T-cell (primary cell): ENCODE results near the gene LAMA5. TPM values are rescaled to one million over a fixed set of nuclear protein-coding genes. Genes with fewer than 3 reads are reported as not detected.

Experiments used
- ATAC-seq, 4 experiments: fragments of 200-7000 bp in 3 of 4; fragments of 150-1000 bp in 1 of 4; cut with Tn5 transposase; replicated peaks in 1 of 4; 1 replicate in 3 of 4; 2 replicates in 1 of 4; pipeline ENCODE4 v1.10.0; 2021; ENCODE audit warnings: moderate library complexity in 3 of 4, mild to moderate bottlenecking in 2 of 4, moderate number of reproducible peaks in 1 of 4
- CTCF ChIA-PET, 2 donors: fragments of 300-600 bp; sonication (Branson Sonifier 250); formaldehyde crosslinking; loops; one replicate each; lab custom pipeline; 2022; ENCODE audit warnings: antibody characterized with exemption in 2 of 2; lab: Charles Lee
- POLR2A ChIA-PET, 2 donors: fragments of 300-600 bp; sonication (Branson Sonifier 250); formaldehyde crosslinking; loops; one replicate each; lab custom pipeline; 2022; ENCODE audit warnings: antibody characterized with exemption in 2 of 2; lab: Charles Lee
- DNase-seq, 35 experiments: peaks; one replicate each; pipeline versions ENCODE4 v3.0.0 to v3.0.0-alpha.2; 2013 to 2023
- H3K27ac ChIP-seq: one replicate; pipeline ENCODE4 v1.5.1; 2013; ENCODE audit warnings: low read length
- H3K27me3 ChIP-seq, 2 experiments: replicated peaks in 1 of 2; 1 replicate in 1 of 2; 2 replicates in 1 of 2; pipeline versions ENCODE4 v1.6.1 to v1.7.0; 2013; ENCODE audit warnings: low read length in 1 of 2, mixed read lengths in 1 of 2; ENCODE audit not compliant: control insufficient read depth in 2 of 2, insufficient read depth in 2 of 2; ENCODE audit errors: extremely low read depth in 1 of 2
- H3K36me3 ChIP-seq, 2 donors: 1 replicate in 1 of 2; 2 replicates in 1 of 2; pipeline versions ENCODE4 v1.6.1 to v1.7.0; 2013; ENCODE audit warnings: low read length in 1 of 2; ENCODE audit not compliant: control insufficient read depth in 2 of 2, insufficient read depth in 1 of 2; ENCODE audit errors: extremely low read depth in 1 of 2
- H3K4me1 ChIP-seq, 2 experiments: 1 replicate in 1 of 2; 2 replicates in 1 of 2; pipeline versions ENCODE4 v1.6.1 to v1.7.0; 2013; ENCODE audit warnings: low read length in 2 of 2, mixed read lengths in 1 of 2; ENCODE audit not compliant: insufficient read depth in 2 of 2, control insufficient read depth in 1 of 2; ENCODE audit errors: extremely low read depth in 1 of 2
- H3K4me3 ChIP-seq, 2 donors: 1 replicate in 1 of 2; 2 replicates in 1 of 2; pipeline versions ENCODE4 v1.5.1 to v1.7.0; 2013; ENCODE audit warnings: mild to moderate bottlenecking in 2 of 2, low read length in 1 of 2, moderate library complexity in 1 of 2; ENCODE audit not compliant: control insufficient read depth in 1 of 2; ENCODE audit errors: extremely low read depth in 1 of 2
- H3K9me3 ChIP-seq: 2 replicates; pipeline ENCODE4 v1.7.0; 2013
- H3K27ac Mint-ChIP-seq, 2 donors: one replicate each; pipeline ENCODE4 v1.8.0; 2020 to 2021; ENCODE audit warnings: mild to moderate bottlenecking in 2 of 2, mixed read lengths in 2 of 2
- H3K27me3 Mint-ChIP-seq, 2 donors: one replicate each; pipeline ENCODE4 v1.8.0; 2021 to 2022; ENCODE audit warnings: mixed read lengths in 2 of 2
- H3K36me3 Mint-ChIP-seq: one replicate; pipeline ENCODE4 v1.8.0; 2021; ENCODE audit warnings: mixed read lengths
- H3K4me1 Mint-ChIP-seq, 3 donors: one replicate each; pipeline ENCODE4 v1.8.0; 2020 to 2022; ENCODE audit warnings: mixed read lengths in 3 of 3, mild to moderate bottlenecking in 1 of 3
- H3K4me3 Mint-ChIP-seq, 3 donors: one replicate each; pipeline ENCODE4 v1.8.0; 2020 to 2022; ENCODE audit warnings: mild to moderate bottlenecking in 3 of 3, mixed read lengths in 3 of 3, moderate library complexity in 3 of 3
- H3K9me3 Mint-ChIP-seq, 3 donors: one replicate each; pipeline ENCODE4 v1.8.0; 2020 to 2022; ENCODE audit warnings: mixed read lengths in 3 of 3
- WGBS: methylation state at CpG from one replicate; pipeline ENCODE4 v1.1.5; 2013; ENCODE audit warnings: missing lambda C conversion rate; ENCODE audit not compliant: insufficient coverage; 5-methylcytosine and 5-hydroxymethylcytosine counted together
- total RNA-seq, 35 experiments: library from RNA in 6 of 35; stranded (reverse) in 6 of 35; fragments of 120-200 nt in 1 of 35; gene quantifications; one replicate each; pipeline versions ENCODE4 v1.2.1 to v1.2.4 and lab custom pipeline; 2013 to 2026

LAMA5 gene
- total RNA-seq, 5 donors from 2014 or later (not counting 1 experiment from before 2014, with no cell fraction given): 0.48 to 4.3 (median 3.0) TPM

DNA sequence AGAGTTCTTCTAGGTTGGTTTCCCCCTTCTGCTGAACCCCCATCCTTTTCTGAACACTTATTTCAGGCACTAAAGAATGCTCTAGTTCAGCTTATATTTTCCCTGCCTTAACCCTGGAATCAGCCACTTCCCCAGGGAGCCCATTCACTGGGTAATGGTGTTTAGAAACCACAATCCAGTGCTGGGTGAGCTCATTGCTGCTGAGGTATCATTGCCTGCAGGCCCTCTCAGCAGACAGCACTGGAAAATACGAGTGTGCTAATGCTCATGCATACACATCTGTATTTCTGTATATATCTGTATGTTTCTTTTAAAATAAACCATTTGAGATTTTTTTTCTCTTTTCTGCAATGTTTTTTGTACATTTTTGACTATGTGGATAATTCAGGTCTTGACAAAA lies 101.7 kb downstream of the LAMA5 start:
- ChIA-PET POLR2A (no interaction called here), CTCF (no interaction called here)
- Mint-ChIP-seq H3K9me3 (no peaks in the 10 kb centered on the region), H3K27ac (no peak overlapping the region), H3K4me3 (no peak overlapping the region), H3K4me1 (no peaks in the 10 kb centered on the region), H3K36me3 (peaks cover 43% of the 10 kb centered on the region), H3K27me3 (no peaks in the 10 kb centered on the region)
- no peak overlapping the region for H3K4me3 ChIP-seq
- H3K4me1 ChIP-seq: no peaks in the 10 kb centered on the region
- no peak for DNase-seq
- peaks cover 40 to 69% of the 10 kb centered on the region in 2 donors for H3K36me3 ChIP-seq
- no peaks in the 10 kb centered on the region for H3K27me3 ChIP-seq
- H3K27ac ChIP-seq: no peak overlapping the region
- no CpG with 5 or more reads among the region's 1 CpG for WGBS
- no peak for ATAC-seq
- H3K9me3 ChIP-seq: no peaks in the 10 kb centered on the region

DNA sequence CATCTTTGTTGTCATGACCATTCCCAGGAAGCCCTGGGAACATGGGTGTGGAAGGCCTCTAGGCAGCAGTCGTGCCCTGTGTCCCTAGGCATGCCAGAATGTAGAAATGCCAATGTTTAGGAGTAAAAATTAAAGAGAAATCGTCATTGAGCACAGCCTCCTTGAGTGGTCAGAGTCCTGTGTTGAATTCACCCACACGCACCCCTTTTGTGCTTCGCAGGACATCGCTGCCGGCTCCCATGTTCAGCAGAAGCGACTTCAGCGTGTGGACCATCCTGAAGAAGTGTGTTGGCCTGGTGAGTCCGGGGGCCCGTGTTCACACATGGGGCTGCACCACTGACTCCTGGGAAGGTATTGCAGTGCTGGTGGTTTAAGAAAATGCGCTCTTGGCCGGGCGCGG lies 103.7 kb downstream of the LAMA5 start:
- Mint-ChIP-seq H3K4me3 (no peak overlapping the region), H3K27me3 (no peaks in the 10 kb centered on the region), H3K9me3 (no peaks in the 10 kb centered on the region), H3K4me1 (no peaks in the 10 kb centered on the region), H3K36me3 (peaks cover 49% of the 10 kb centered on the region), H3K27ac (no peak overlapping the region)
- DNase-seq (no peak), ATAC-seq (no peak)
- peaks cover 36 to 82% of the 10 kb centered on the region in 2 donors for H3K36me3 ChIP-seq
- no peaks in the 10 kb centered on the region for H3K27me3 ChIP-seq
- CTCF ChIA-PET: no interaction called here
- H3K27ac ChIP-seq: no peak overlapping the region
- WGBS: 94% methylated on average over 5 of the region's 14 CpGs
- no peaks in the 10 kb centered on the region for H3K4me1 ChIP-seq
- no peaks in the 10 kb centered on the region for H3K9me3 ChIP-seq
- POLR2A ChIA-PET: no interaction called here
- no peak overlapping the region for H3K4me3 ChIP-seq

DNA sequence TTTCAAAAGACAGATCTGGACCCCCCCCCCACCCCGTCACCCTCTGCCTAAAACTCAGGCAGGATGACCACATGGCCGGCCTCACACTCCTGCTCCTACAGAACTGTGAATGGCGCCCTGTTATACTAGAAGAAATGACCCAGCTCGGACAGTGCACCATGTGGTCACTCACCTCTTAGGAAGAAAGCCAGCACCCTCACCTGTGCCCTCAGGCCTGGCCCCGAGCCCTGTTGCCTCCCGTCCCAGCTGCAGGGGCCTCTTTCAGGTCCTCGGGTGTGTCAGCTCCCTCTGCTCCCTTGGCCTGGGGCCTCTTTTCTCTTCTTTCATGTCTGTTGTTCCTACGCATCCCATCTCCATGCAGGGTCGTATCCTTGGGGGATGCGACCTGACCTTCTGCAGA lies 105.0 kb downstream of the LAMA5 start:
- no peak for ATAC-seq

DNA sequence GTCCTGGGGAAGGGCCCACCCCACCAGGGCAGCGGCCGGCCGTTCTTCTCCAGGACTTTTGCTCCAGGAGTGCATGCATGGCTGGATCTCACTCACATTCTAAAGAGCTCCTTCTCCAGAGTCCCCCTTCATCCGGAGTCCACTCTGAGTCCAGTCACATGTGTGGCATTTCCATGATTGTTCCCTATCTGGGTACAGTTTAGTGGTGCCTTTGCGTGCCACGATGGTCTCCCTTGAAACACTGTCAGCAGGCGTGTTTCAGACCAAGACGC lies 107.9 kb downstream of the LAMA5 start:
- no peak overlapping the region for H3K4me3 Mint-ChIP-seq
- H3K9me3 Mint-ChIP-seq: no peaks in the 10 kb centered on the region
- WGBS: 94% methylated on average over 8 of the region's 8 CpGs
- no peak overlapping the region for H3K27ac ChIP-seq
- DNase-seq (no peak), ATAC-seq (no peak)
- H3K27me3 ChIP-seq: no peaks in the 10 kb centered on the region
- no peak overlapping the region for H3K27ac Mint-ChIP-seq
- H3K9me3 ChIP-seq: no peaks in the 10 kb centered on the region
- H3K27me3 Mint-ChIP-seq: no peaks in the 10 kb centered on the region
- ChIA-PET POLR2A (no interaction called here), CTCF (no interaction called here)
- no peaks in the 10 kb centered on the region for H3K4me1 ChIP-seq
- peaks cover 34% of the 10 kb centered on the region for H3K36me3 Mint-ChIP-seq
- no peak overlapping the region for H3K4me3 ChIP-seq
- H3K4me1 Mint-ChIP-seq: peaks cover 4 to 8% (median 6%) of the 10 kb centered on the region in 3 donors
- peaks cover 48 to 76% of the 10 kb centered on the region in 2 donors for H3K36me3 ChIP-seq

More for the DNA sequence above, 105.0 kb downstream of the LAMA5 start:
- Histone ChIP-seq H3K27me3 (no peaks in the 10 kb centered on the region), H3K36me3 (peaks cover 45 to 87% of the 10 kb centered on the region in 2 donors), H3K27ac (no peak overlapping the region), H3K9me3 (no peaks in the 10 kb centered on the region), H3K4me3 (no peak overlapping the region), H3K4me1 (no peaks in the 10 kb centered on the region)
- WGBS: 97% methylated on average over 10 of the region's 10 CpGs
- CTCF ChIA-PET: no interaction called here
- DNase-seq: no peak
- no peak overlapping the region for H3K4me3 Mint-ChIP-seq
- H3K4me1 Mint-ChIP-seq: no peaks in the 10 kb centered on the region
- no peak overlapping the region for H3K27ac Mint-ChIP-seq
- POLR2A ChIA-PET: no interaction called here
- no peaks in the 10 kb centered on the region for H3K27me3 Mint-ChIP-seq
- H3K9me3 Mint-ChIP-seq: no peaks in the 10 kb centered on the region
- H3K36me3 Mint-ChIP-seq: peaks cover 47% of the 10 kb centered on the region

Other genes starting within 250 kb of the LAMA5 start
- 10 to 100 TPM; 40.5 to 55.5 (median 54.4) TPM for gene LSM14B, start 244.8 kb downstream of the LAMA5 start, total RNA-seq
- gene PSMA7, start 223.9 kb downstream of the LAMA5 start, total RNA-seq: 100 to 1,000 TPM; 136 to 233 (median 208) TPM
- 10 to 100 TPM; 14.6 to 23.6 (median 19.4) TPM for gene SS18L1, start 223.5 kb downstream of the LAMA5 start, total RNA-seq
- 10 to 100 TPM; 21.1 to 51.9 (median 44.1) TPM for gene MTG2, start 184.3 kb downstream of the LAMA5 start, total RNA-seq
- gene HRH3, start 147.0 kb downstream of the LAMA5 start, total RNA-seq: not detected
- gene OSBPL2, start 128.8 kb downstream of the LAMA5 start, total RNA-seq: 10 to 100 TPM; 57.0 to 70.1 (median 63.0) TPM
- gene ADRM1, start 64.3 kb downstream of the LAMA5 start, total RNA-seq: 10 to 100 TPM; 44.7 to 80.3 (median 72.9) TPM
- 1,000 to 10,000 TPM; 2,807 to 3,290 (median 3,085) TPM for gene RPS21, start 19.8 kb upstream of the LAMA5 start, total RNA-seq
- 1 to 10 TPM; 4.3 to 6.8 (median 5.6) TPM for gene CABLES2, start 40.0 kb upstream of the LAMA5 start, total RNA-seq
- gene RBBP8NL, start 60.2 kb upstream of the LAMA5 start, total RNA-seq: not detected
- not detected for gene GATA5, start 108.7 kb upstream of the LAMA5 start, total RNA-seq